ENCODE measurements around the gene ABCC3.

ABCC3 gene, protein sequence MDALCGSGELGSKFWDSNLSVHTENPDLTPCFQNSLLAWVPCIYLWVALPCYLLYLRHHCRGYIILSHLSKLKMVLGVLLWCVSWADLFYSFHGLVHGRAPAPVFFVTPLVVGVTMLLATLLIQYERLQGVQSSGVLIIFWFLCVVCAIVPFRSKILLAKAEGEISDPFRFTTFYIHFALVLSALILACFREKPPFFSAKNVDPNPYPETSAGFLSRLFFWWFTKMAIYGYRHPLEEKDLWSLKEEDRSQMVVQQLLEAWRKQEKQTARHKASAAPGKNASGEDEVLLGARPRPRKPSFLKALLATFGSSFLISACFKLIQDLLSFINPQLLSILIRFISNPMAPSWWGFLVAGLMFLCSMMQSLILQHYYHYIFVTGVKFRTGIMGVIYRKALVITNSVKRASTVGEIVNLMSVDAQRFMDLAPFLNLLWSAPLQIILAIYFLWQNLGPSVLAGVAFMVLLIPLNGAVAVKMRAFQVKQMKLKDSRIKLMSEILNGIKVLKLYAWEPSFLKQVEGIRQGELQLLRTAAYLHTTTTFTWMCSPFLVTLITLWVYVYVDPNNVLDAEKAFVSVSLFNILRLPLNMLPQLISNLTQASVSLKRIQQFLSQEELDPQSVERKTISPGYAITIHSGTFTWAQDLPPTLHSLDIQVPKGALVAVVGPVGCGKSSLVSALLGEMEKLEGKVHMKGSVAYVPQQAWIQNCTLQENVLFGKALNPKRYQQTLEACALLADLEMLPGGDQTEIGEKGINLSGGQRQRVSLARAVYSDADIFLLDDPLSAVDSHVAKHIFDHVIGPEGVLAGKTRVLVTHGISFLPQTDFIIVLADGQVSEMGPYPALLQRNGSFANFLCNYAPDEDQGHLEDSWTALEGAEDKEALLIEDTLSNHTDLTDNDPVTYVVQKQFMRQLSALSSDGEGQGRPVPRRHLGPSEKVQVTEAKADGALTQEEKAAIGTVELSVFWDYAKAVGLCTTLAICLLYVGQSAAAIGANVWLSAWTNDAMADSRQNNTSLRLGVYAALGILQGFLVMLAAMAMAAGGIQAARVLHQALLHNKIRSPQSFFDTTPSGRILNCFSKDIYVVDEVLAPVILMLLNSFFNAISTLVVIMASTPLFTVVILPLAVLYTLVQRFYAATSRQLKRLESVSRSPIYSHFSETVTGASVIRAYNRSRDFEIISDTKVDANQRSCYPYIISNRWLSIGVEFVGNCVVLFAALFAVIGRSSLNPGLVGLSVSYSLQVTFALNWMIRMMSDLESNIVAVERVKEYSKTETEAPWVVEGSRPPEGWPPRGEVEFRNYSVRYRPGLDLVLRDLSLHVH (N-terminal part only)

DNA sequence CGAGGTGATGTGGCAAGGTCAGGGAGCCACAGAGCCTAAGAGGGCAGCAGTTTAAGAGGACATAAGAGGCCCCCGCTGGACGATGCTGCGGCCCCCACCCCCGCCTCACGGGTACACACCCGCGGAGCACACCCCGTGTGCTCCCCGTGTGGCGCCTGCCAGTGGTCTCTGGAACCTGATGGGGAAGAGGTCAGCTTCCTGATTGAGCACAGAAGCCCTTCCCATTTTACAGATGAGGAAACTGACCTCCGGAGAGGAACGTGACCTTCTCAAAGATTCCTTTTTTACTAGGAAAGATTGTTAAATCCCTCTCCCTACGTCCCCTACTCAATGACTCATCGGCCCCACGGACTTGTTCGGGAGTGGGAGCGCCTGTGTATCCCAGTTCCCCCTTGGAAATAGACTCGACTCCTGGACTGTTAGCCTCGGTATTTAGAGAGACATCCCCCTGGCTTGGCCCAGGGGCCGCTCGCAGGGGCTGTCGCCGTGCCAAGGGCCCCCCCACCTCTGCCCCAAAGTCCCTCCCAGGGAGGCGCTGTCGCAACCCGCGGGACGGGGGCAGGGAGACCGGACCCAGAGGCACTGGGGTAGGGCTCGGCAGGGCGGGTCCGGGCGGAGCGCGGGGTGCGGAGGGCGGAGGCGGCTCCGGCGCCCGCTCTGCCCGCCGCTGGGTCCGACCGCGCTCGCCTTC lies at the start of gene ABCC3:
TSS of gene ABCC3 (plus strand) at position 658 of the 691 bp plus-strand sequence. CDS start 56 bp downstream, outside the sequence.
- no peak for DNase-seq

GRCh38 chr17:50585346-50585745 lies 49.3 kb upstream of the ABCC3 start:
- DNase-seq, result no peak

DNA sequence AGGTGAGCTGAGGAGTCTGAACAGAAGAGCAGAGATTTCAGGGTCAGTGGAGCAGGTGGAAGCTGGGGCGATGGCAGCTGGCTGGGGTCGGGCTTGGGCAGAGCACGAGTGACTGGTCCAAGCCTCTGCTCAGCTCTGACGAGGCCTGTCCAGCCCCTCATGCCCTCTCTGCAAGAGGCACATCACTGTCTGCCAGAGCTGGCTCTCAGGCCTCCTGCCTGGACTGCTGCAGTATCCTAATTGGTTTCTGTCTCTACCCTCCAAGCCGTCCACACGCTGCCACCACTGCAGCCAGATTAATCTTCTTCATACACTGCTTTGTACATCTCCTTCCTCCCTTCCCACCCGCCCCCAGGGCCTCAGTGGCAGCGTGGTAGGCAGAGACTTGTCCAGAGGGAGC lies 48.8 kb upstream of the ABCC3 start:
- no peak for DNase-seq

DNA sequence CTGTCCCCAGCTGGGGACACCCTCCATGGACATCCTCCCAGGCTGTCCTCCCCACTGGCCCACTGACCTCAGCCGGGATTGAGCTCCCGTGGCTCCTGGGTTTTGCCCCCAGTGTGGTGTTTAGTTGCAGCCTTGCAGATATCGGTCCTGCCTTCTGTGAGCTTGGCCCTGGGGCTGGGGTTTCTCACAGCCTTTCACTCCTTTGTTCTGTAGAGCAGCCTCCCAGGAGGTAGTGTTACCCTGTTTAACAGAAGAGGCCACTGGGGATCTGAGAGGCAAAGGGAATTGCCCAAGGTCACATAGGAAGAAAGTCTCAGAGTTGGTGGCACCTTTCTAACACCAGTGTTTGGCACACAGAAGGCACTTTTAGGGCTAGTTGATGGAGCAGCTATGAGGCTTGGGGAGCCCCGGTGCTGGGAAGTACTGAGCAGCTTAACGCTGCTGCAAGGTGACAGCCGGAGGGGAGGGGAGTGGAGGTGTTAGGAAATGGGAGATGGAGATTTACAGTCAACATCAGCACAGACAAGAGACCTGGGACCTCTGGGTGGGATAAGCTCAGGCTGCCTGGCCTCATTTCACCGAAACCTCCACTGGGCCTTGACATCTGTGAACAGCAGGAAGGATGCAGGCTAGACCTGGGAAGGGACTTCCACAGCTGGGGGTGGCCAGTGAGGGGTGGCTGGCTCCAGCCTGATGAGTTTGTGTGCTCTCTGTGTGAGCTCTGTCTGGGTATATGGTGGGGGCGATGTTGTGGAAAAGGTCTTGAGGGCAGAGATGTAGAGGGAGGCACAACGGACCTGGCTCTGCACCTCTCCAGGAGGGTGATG lies 48.0 kb upstream of the ABCC3 start:
- DNase-seq, result no peak

- DNase-seq, result no peak
Measured at GRCh38 chr17:50587571-50587970, 47.1 kb upstream of the ABCC3 start.

DNA sequence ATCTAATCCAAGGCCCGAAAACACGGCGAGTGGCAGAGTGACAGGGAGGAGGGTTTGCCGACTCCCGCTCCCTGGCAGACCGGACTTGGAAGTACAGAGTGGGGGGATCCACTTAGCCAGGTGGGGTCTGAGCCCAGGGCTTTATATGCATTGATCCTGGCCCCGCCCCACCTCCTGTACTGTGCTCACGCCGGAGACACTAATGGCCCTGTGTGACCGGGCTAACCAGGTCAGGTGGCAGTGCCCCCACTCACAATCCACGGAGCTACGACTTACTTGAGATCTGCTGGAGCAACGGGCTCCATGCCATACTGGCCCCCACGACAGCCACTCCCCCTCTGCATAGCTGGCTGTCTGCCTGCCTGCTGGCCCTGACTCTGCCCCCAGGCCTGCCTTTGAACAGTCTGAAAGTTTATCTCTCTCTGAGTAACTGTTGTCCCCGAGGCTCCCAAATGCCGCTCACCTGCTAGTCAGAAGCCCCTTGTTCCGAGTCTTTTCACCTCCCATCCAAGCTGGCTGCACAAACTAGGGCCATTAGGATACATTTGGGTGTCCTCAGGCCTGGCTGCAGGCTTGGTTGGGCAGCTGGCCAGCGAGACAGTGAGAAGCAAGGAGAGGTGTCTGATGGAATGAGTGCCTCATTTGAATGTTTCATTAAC lies 46.2 kb upstream of the ABCC3 start:
- no peak for DNase-seq

DNA sequence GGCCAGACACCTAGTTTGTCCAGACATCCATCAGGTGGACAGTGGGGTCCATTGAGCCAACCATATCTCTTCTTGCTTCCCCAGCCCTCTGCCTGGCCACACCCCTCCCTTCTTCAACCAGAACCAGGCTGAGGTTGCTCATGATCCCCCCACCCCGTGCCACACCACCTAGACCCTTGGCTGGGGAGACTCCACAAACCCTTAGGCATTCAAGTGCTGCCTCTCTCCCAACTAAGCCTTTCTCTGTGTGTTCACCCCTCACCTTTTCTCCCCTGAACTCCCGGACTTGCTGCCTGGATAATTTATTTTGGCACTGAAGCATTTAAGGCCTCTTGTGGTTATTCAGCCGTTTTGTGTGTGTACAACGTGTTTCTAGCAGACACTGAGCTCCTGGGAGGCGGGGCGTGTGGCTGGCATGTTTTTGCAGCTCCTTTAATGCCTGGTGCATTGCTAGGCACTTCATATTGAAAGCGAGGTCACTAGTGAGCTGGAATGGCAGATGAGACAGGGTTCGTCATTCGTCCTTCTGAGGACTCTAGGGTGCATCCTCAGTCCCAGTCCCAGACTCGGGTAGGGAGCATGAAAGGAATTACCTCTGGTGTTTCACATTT lies 45.5 kb upstream of the ABCC3 start:
- DNase-seq, result no peak

- no peak for DNase-seq
Measured at GRCh38 chr17:50590946-50591737, 43.5 kb upstream of the ABCC3 start.

GRCh38 chr17:50593321-50593720 lies 41.4 kb upstream of the ABCC3 start:
- no peak for DNase-seq

DNA sequence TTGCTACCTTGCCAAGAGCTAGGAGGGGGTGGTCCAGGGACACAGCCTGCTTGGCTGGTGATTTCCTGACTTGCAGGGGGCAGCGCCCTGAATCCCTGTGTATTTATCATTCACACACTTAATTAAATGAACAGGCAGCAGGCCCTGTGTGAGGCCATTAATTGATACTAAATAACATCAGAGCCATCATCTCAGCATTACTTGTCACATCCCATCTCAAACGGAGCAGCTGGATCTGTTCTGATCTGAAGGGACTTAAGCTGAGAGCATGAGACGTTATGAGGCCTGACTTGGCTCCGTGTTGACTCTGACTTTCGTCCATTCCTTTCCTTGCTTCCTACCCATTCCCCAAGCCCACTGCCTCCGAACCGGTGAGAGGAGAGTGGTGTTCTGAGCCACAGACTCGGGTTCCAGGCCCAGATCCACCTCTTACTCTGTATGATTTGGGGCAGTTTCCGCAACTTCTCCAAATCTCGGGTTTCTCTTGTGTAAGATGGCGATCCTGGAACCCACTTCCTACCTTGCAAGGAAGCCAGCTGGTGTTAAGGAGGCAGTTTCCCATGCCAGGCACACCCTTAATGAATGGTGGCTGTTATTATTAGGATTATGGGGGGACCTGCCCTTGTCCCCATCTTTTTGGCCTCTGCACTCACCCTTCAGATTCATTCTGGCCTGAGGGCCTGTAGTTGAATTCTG lies 40.4 kb upstream of the ABCC3 start:
- DNase-seq, result no peak

- DNase-seq, result no peak
Measured at GRCh38 chr17:50594892-50595291, 39.8 kb upstream of the ABCC3 start.

- DNase-seq, result no peak
Measured at GRCh38 chr17:50596191-50597037, 38.3 kb upstream of the ABCC3 start.

GRCh38 chr17:50598487-50598886 lies 36.2 kb upstream of the ABCC3 start:
- DNase-seq, result no peak

- no peak for DNase-seq
Measured at GRCh38 chr17:50599606-50600005, 35.1 kb upstream of the ABCC3 start.

GRCh38 chr17:50601823-50602375 lies 32.8 kb upstream of the ABCC3 start:
- no peak for DNase-seq

- DNase-seq, result no peak
Measured at GRCh38 chr17:50602836-50603235, 31.8 kb upstream of the ABCC3 start.

DNA sequence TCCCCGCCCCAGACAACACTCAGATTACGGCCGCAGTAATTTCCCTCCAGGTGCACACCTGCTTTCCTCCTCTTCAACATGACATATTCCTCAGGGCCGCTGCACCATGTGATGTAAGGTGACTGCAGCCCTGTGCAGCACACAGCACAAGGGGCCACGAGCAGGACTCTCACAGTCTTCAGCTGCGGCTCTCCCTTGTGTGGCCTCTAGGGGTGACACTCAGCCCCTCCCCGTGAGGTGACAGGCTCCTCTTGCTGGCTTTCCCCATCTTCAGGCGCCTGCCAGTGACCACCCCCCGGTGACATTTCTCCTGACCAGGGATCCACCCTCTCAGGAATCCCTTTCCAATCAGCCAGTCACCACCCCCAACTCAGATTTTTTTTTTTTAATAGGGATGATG lies 31.3 kb upstream of the ABCC3 start:
- DNase-seq, result no peak

- DNase-seq, result no peak
Measured at GRCh38 chr17:50604513-50604912, 30.2 kb upstream of the ABCC3 start.

Measured in stimulated activated CD4-positive, alpha-beta T cell treated with anti-CD3 and anti-CD28 coated beads, Interleukin-12 subunit alpha, Interleukin-12 subunit beta, amount 100 ng/mL, for 4 hours (primary cell).